ENCODE measurements around the gene SLC7A14. TPM values are rescaled to one million over a fixed set of nuclear protein-coding genes. Genes with fewer than 3 reads are reported as not detected.

Gene SLC7A14
- total and polyA plus RNA-seq, 8 donors: 0.27 to 0.82 (median 0.44) TPM; not detected in 2

DNA sequence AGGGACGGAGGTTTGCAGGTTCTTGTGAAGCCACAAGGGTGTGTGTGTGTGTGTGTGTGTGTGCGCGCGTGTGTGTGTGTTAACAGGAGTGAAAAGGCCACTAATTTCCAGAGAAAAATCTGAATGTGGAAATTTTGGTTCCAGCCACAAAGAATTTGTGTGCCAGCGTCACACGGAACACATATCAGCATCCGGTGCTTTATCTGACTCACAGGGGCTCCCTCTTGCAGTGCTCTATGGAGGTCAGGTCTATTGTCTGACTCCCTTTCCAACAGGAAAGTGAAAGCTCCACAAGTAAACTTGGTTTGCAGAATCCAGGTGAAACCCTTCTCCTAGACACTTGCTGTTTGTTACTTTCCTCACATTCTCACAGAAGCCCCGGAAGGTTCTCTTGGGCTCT is 161.0 kb downstream of the SLC7A14 start:
- H3K27ac ChIP-seq: peak overlapping the region in 1 of 2 donors; percentile 20
- no peak for ATAC-seq

GRCh38 chr3:170423001-170423615 is 162.8 kb downstream of the SLC7A14 start:
- DNase-seq: no peak
- no peak overlapping the region for H3K27ac ChIP-seq
- intact Hi-C loops (cut with DNase I): no loop called here
- peaks cover 10 to 21% of the 10 kb centered on the region in 2 donors for H3K4me1 ChIP-seq
- H3K36me3 ChIP-seq: no peaks in the 10 kb centered on the region
- H3K4me3 ChIP-seq: no peak overlapping the region
- ATAC-seq: no peak
- H3K9me3 ChIP-seq: no peaks in the 10 kb centered on the region
- no peak for TF ChIP-seq CTCF (IDR thresholded peaks at IDR 0.05)
- peaks cover 13 to 34% of the 10 kb centered on the region in 2 donors for H3K27me3 ChIP-seq

More for the DNA sequence above, 161.0 kb downstream of the SLC7A14 start:
- H3K4me3 ChIP-seq: no peak overlapping the region
- no peaks in the 10 kb centered on the region for H3K9me3 ChIP-seq
- DNase-seq: no peak
- no peak for TF ChIP-seq CTCF (IDR thresholded peaks at IDR 0.05)
- intact Hi-C loops (cut with DNase I): no loop called here
- H3K27me3 ChIP-seq: peaks cover 1 to 16% of the 10 kb centered on the region in 2 donors
- H3K36me3 ChIP-seq: no peaks in the 10 kb centered on the region
- H3K4me1 ChIP-seq: peaks cover 0 to 4% of the 10 kb centered on the region in 2 donors

DNA sequence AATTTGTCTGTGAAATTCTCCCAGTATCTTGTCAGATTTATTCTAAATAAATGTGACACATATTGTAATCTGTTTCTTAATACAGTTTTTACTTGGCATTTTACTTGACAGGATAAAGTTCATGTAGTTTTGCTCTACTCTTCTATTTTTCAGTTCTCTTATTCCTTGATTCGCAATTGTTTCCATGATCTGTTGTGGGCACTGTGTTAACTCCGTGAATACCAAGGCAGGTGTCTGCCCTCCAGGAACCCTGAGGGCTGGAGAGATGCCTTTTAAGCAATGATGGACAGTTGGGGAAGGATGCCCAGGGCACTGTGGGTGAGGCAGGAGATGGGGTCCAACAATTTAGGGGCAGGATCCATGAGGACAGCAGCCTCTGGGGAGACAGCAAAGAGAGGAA is 164.1 kb downstream of the SLC7A14 start:
- Histone ChIP-seq H3K27ac (no peak overlapping the region), H3K9me3 (no peaks in the 10 kb centered on the region), H3K4me3 (no peak overlapping the region), H3K27me3 (peaks cover 13 to 46% of the 10 kb centered on the region in 2 donors), H3K36me3 (no peaks in the 10 kb centered on the region), H3K4me1 (peaks cover 10 to 21% of the 10 kb centered on the region in 2 donors)
- DNase-seq: no peak
- intact Hi-C loops (cut with DNase I): no loop called here
- no peak for TF ChIP-seq CTCF (IDR thresholded peaks at IDR 0.05)
- ATAC-seq: no peak

DNA sequence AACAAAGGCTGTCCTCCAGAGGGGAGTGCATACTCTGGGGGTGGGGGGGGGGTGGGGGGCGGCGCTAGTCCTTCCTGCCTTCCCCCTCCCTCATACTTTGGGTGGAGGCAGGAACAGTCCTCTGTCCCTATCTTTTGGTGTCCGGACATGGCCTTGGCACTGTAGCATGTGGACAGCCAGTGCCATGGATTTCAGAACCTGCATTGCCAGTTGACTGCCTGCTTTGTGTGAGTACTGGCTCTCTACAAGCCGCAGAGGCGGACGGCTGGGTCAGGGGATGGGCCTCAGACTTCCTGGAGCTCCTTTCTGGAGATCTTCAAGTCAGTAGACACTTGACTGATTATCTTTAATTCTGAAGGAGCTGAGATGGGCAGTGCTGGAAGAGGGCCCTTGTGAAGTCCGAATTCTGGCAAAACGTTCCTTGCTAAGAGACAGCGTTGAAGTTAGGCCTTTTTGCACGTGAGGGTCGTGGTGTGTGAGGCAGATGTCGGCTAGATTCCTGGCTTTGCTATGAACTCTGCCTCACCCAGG is 164.7 kb downstream of the SLC7A14 start:
- TF ChIP-seq CTCF (IDR thresholded peaks at IDR 0.05): no peak
- H3K4me3 ChIP-seq: no peak overlapping the region
- DNase-seq (peak in 1 of 4 donors; percentile 15), ATAC-seq (no peak)
- intact Hi-C loops (cut with DNase I): no loop called here
- no peaks in the 10 kb centered on the region for H3K36me3 ChIP-seq
- peak overlapping the region in 1 of 2 donors; percentile 71 for H3K27ac ChIP-seq
- H3K4me1 ChIP-seq: peaks cover 10 to 21% of the 10 kb centered on the region in 2 donors
- peaks cover 13 to 46% of the 10 kb centered on the region in 2 donors for H3K27me3 ChIP-seq
- H3K9me3 ChIP-seq: no peaks in the 10 kb centered on the region

- H3K9me3 ChIP-seq: no peaks in the 10 kb centered on the region
- ATAC-seq: peak; percentile 9
Measured at GRCh38 chr3:170420307-170420821, 165.5 kb downstream of the SLC7A14 start.

More at GRCh38 chr3:170420307-170420821, 165.5 kb downstream of the SLC7A14 start:
- Histone ChIP-seq H3K27me3 (peaks cover 13 to 46% of the 10 kb centered on the region in 2 donors), H3K27ac (peak overlapping the region; percentile 0 to 71), H3K4me3 (peak overlapping the region in 1 of 2 donors; percentile 37), H3K36me3 (no peaks in the 10 kb centered on the region), H3K4me1 (peaks cover 10 to 21% of the 10 kb centered on the region in 2 donors)
- TF ChIP-seq CTCF (IDR thresholded peaks at IDR 0.05): no peak
- intact Hi-C loops (cut with DNase I): no loop called here
- DNase-seq: peak in 1 of 4 donors; percentile 17

Measured in left lung (tissue), 10 donors.